Nephron (organoid): ENCODE results near the gene GFPT2.

Experiments used
- H3K27ac Mint-ChIP-seq, 3 experiments: 2 replicates each; pipeline ENCODE4 v1.8.0; 2020; ENCODE audit warnings: mixed read lengths in 3 of 3, mild to moderate bottlenecking in 2 of 3, moderate library complexity in 1 of 3
- H3K27me3 Mint-ChIP-seq: 2 replicates; pipeline ENCODE4 v1.8.0; 2021; ENCODE audit warnings: low read depth, mild to moderate bottlenecking, moderate library complexity, mixed read lengths
- H3K36me3 Mint-ChIP-seq: 2 replicates; pipeline ENCODE4 v1.8.0; 2020; ENCODE audit warnings: low read depth, mixed read lengths
- H3K4me1 Mint-ChIP-seq: 2 replicates; pipeline ENCODE4 v1.8.0; 2020; ENCODE audit warnings: mixed read lengths
- H3K4me3 Mint-ChIP-seq, 3 experiments: 2 replicates each; pipeline ENCODE4 v1.8.0; 2020; ENCODE audit warnings: mild to moderate bottlenecking in 3 of 3, mixed read lengths in 3 of 3, moderate library complexity in 2 of 3
- H3K9me3 Mint-ChIP-seq: 2 replicates; pipeline ENCODE4 v1.8.0; 2020; ENCODE audit warnings: mixed read lengths
- CTCF ChIP-seq, 3 experiments: fragments of 200-600 bp; sonication (generic); IDR thresholded peaks; one replicate each; pipeline ENCODE4 v1.5.0; 2021; ENCODE audit warnings: antibody characterized with exemption in 3 of 3; ENCODE audit not compliant: unreplicated experiment in 3 of 3

Gene GFPT2

GRCh38 chr5:180297587-180298282 is 55.4 kb downstream of the GFPT2 start:
- Mint-ChIP-seq H3K27ac (no peak overlapping the region), H3K9me3 (no peaks in the 10 kb centered on the region), H3K4me3 (no peak overlapping the region), H3K36me3 (peaks cover 15% of the 10 kb centered on the region), H3K4me1 (peaks cover 14% of the 10 kb centered on the region), H3K27me3 (peaks cover 3% of the 10 kb centered on the region)
- TF ChIP-seq CTCF (IDR thresholded peaks at IDR 0.05; ENCODE audit: unreplicated experiment in 3 of 3) = no peak

GRCh38 chr5:180296771-180297170 is 56.4 kb downstream of the GFPT2 start:
- Mint-ChIP-seq H3K27me3 (peaks cover 3% of the 10 kb centered on the region), H3K27ac (no peak overlapping the region), H3K4me1 (peaks cover 14% of the 10 kb centered on the region), H3K9me3 (no peaks in the 10 kb centered on the region), H3K4me3 (peak overlapping the region in 2 of 3 experiments; percentile 38 to 40), H3K36me3 (peaks cover 10% of the 10 kb centered on the region)
- no peak for TF ChIP-seq CTCF (IDR thresholded peaks at IDR 0.05; ENCODE audit: unreplicated experiment in 3 of 3)

- no peak overlapping the region for H3K27ac Mint-ChIP-seq
- no peak overlapping the region for H3K4me3 Mint-ChIP-seq
These were observed 58.1 kb downstream of the GFPT2 start for GRCh38 chr5:180294913-180295555.

GRCh38 chr5:180294411-180294810 is 58.7 kb downstream of the GFPT2 start:
- TF ChIP-seq CTCF (IDR thresholded peaks at IDR 0.05; ENCODE audit: unreplicated experiment in 3 of 3) = no peak
- Mint-ChIP-seq H3K27ac (peak overlapping the region in 1 of 3 experiments; percentile 61), H3K27me3 (peaks cover 3% of the 10 kb centered on the region), H3K4me3 (peak overlapping the region in 2 of 3 experiments; percentile 29 to 39), H3K9me3 (no peaks in the 10 kb centered on the region), H3K4me1 (peaks cover 26% of the 10 kb centered on the region), H3K36me3 (peaks cover 3% of the 10 kb centered on the region)

More at GRCh38 chr5:180294913-180295555, 58.1 kb downstream of the GFPT2 start:
- H3K4me1 Mint-ChIP-seq = peaks cover 25% of the 10 kb centered on the region
- H3K9me3 Mint-ChIP-seq = no peaks in the 10 kb centered on the region
- H3K36me3 Mint-ChIP-seq = peaks cover 3% of the 10 kb centered on the region
- no peak for TF ChIP-seq CTCF (IDR thresholded peaks at IDR 0.05; ENCODE audit: unreplicated experiment in 3 of 3)
- peaks cover 3% of the 10 kb centered on the region for H3K27me3 Mint-ChIP-seq

GRCh38 chr5:180291943-180292831 is 60.9 kb downstream of the GFPT2 start, which contains the start of gene MAPK9:
Gene MAPK9, minus strand, starts transcription at chr5:180292083. Its CDS starts 11,522 bp downstream, at chr5:180280561.
- H3K4me1 Mint-ChIP-seq = peaks cover 26% of the 10 kb centered on the region
- peaks cover 3% of the 10 kb centered on the region for H3K27me3 Mint-ChIP-seq
- H3K36me3 Mint-ChIP-seq = peaks cover 3% of the 10 kb centered on the region
- peak within 1 kb of the TSS; percentile 94 to 97 (median 95) for H3K4me3 Mint-ChIP-seq
- H3K9me3 Mint-ChIP-seq = no peaks in the 10 kb centered on the region
- peak within 1 kb of the TSS; percentile 44 to 94 (median 92) for H3K27ac Mint-ChIP-seq
- no peak for TF ChIP-seq CTCF (IDR thresholded peaks at IDR 0.05; ENCODE audit: unreplicated experiment in 3 of 3)
